ENCODE data around the gene LPCAT3.

LPCAT3 gene

DNA sequence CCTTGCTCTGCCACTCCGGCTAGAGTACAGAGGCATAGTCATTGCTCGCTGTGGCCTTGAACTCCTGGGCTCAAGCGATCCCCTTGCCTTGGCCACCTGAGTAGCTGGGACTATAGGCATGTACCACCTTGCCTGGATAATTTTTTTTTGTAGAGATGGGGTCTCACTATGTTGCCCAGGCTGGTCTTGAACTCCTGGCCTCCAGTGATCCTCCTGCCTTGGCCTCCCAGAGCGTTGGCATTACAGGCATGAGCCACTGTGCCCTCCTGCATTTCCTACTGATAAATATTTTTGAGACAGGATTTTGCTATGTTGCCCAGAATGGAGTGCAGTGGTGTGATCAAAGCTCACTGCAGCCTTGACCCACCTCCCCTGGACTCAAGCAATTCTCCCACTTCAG lies 38.2 kb downstream of the LPCAT3 start:
- no peak for DNase-seq (ENCODE audit: extremely low read depth, low read depth)
- TF ChIP-seq, protein P1, sequence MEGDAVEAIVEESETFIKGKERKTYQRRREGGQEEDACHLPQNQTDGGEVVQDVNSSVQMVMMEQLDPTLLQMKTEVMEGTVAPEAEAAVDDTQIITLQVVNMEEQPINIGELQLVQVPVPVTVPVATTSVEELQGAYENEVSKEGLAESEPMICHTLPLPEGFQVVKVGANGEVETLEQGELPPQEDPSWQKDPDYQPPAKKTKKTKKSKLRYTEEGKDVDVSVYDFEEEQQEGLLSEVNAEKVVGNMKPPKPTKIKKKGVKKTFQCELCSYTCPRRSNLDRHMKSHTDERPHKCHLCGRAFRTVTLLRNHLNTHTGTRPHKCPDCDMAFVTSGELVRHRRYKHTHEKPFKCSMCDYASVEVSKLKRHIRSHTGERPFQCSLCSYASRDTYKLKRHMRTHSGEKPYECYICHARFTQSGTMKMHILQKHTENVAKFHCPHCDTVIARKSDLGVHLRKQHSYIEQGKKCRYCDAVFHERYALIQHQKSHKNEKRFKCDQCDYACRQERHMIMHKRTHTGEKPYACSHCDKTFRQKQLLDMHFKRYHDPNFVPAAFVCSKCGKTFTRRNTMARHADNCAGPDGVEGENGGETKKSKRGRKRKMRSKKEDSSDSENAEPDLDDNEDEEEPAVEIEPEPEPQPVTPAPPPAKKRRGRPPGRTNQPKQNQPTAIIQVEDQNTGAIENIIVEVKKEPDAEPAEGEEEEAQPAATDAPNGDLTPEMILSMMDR (IDR thresholded peaks at IDR 0.05; ENCODE audit: low read depth, low read length, missing control alignments): no peak
- H3K4me3 ChIP-seq (replicated peaks; ENCODE audit: low read depth, low read length): no peak overlapping the region

DNA sequence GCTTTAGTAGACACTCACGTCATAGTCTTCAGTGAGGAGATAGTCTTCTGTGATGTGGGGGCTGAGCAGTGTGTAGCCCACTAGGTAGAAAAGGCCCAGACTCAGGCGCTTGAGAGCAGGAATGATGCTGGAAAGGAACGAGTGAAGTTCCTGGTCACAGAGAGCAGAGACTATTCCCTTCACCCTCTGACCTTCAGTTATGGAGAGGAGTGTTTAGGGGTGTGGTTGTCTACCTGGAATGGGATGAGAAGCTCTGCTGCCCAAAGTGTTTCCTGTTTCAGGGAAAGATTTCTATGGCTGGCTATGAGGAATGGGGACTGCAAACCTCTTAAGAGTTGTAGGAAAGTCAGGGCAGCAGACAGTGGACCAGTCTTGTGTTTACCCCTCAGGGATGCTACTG lies 38.8 kb downstream of the LPCAT3 start:
- TF ChIP-seq, protein P1 (IDR thresholded peaks at IDR 0.05; ENCODE audit: low read depth, low read length, missing control alignments): no peak
- no peak overlapping the region for H3K4me3 ChIP-seq (replicated peaks; ENCODE audit: low read depth, low read length)
- DNase-seq (ENCODE audit: extremely low read depth, low read depth): no peak

DNA sequence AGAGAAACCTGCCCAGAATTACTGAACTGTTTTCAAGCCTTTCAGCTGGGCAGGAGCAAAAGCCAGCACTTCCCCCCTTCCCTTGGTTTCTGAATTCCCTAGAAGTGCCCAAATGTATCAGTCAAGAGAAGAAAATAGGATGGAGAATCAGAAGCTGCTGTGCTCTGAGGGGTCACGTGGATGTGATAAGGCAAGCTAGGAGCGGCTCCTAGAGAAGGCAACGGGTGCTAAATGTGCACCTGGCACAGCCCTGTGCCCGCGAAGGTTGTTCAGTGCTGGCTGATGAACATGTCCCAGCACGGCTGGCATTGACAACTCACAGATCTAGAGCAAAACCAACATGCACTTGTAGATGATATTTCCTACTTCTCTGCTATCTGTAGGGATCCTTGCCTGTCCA lies 39.3 kb downstream of the LPCAT3 start:
- TF ChIP-seq, protein P1 (IDR thresholded peaks at IDR 0.05; ENCODE audit: low read depth, low read length, missing control alignments): no peak
- H3K4me3 ChIP-seq (replicated peaks; ENCODE audit: low read depth, low read length): no peak overlapping the region
- DNase-seq (ENCODE audit: extremely low read depth, low read depth): no peak

DNA sequence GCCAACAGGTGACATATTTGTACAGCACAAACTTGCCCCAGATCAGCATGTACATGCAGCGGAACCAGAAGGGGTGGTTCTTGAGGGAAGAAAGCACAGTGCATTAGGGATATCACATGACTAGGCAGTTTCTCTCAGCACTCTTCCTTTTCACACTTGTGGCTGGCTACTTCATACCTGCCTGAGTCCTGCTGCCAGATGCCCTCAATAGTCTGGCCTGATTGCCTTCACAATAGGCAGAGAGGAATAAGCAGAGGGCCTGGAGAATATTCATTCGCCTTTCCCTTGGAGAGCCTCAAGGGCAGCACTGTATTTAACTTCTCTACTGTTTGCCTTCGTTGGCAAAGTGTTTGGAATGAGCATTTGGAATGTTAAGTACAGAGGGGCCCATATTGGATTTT lies 39.7 kb downstream of the LPCAT3 start:
- TF ChIP-seq, protein P1 (IDR thresholded peaks at IDR 0.05; ENCODE audit: low read depth, low read length, missing control alignments): no peak

DNA sequence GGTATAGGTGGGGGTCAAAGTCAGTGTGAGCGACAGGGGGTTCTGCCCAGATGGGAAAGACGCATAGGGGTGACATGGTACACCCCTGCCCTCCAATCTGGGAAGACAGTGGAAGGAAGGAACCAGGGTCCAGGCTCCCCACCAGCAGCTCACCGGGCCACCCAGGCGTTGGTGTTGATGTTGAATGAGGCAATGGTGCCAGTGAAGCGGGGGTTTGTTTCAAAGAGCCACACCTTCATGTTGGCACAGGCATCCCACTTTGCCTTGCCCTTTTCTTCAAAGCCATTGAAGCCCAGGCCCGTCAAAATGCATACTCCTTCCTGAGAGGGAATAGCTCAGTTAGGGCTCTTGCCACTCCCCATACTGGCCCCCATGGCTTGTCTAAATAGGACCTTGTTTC lies 40.1 kb downstream of the LPCAT3 start:
- no peak overlapping the region for H3K4me3 ChIP-seq (replicated peaks; ENCODE audit: low read depth, low read length)
- TF ChIP-seq, protein P1 (IDR thresholded peaks at IDR 0.05; ENCODE audit: low read depth, low read length, missing control alignments): no peak
- DNase-seq (ENCODE audit: extremely low read depth, low read depth): no peak

More for the DNA sequence above, 39.7 kb downstream of the LPCAT3 start:
- H3K4me3 ChIP-seq (replicated peaks; ENCODE audit: low read depth, low read length): no peak overlapping the region
- no peak for DNase-seq (ENCODE audit: extremely low read depth, low read depth)

DNA sequence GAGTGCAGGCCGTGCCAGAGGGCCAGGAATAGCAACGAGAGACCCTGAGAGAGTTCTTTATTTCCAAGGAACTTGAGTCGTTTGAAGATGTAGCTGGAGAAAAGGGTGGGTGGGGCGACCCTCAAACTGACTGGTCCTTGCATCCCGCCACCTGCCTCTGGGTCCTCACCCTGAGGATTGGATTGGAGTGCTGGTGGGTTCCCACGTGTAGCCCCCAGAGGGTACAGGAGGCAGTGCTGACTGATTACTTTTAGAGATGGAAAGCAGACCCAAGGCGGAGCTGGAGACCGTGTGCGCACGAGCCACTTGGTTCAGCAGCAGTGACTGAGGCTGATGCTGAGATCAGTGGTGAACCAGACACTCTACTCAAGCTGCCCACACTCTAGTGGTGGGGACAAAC lies 40.6 kb downstream of the LPCAT3 start:
- DNase-seq (ENCODE audit: extremely low read depth, low read depth): no peak
- no peak overlapping the region for H3K4me3 ChIP-seq (replicated peaks; ENCODE audit: low read depth, low read length)
- TF ChIP-seq, protein P1 (IDR thresholded peaks at IDR 0.05; ENCODE audit: low read depth, low read length, missing control alignments): no peak

DNA sequence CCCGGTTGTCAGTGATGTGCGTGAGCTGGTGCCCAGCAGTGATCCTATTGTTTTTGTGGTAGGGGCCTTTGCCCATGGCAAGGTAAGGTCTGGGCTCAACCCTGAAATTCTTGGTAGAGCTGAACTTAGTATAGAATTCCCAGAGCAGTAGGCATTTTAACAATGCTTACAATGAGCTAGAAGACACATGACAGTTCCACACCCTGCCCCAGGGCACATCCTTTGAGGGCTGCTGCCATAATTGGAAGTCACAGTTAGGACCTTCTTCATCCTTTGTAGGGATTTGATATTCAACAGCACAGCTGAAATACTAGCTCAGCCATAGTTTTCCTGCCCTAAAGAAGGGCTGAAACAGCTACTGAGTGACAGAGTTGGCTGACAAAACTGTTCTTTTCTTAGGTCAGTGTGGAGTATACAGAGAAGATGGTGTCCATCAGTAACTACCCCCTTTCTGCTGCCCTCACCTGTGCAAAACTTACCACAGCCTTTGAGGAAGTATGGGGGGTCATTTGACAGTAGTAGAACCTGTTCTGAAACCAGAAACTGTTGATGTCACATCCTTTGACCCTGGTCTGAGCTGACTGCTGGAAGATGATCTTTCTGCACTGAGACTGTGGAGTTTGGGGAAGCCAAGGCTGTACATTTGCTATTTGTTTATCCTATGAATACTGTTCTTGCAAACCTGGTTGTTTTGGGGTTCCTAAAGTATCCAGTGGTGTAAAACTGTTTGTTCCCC lies 42.8 kb downstream of the LPCAT3 start:
- no peak overlapping the region for H3K4me3 ChIP-seq (replicated peaks; ENCODE audit: low read depth, low read length)
- no peak for DNase-seq (ENCODE audit: extremely low read depth, low read depth)
- TF ChIP-seq, protein P1 (IDR thresholded peaks at IDR 0.05; ENCODE audit: low read depth, low read length, missing control alignments): no peak

All from HFF-Myc (cell line).